HG02973 (cell line): ENCODE data around the gene GSE1.

Experiments
- ATAC-seq: cut with Tn5 transposase; IDR thresholded peaks from one replicate; pipeline ENCODE4 v1.9.1; 2021; ENCODE audit warnings: moderate library complexity; ENCODE audit not compliant: unreplicated experiment

The GSE1 gene

DNA sequence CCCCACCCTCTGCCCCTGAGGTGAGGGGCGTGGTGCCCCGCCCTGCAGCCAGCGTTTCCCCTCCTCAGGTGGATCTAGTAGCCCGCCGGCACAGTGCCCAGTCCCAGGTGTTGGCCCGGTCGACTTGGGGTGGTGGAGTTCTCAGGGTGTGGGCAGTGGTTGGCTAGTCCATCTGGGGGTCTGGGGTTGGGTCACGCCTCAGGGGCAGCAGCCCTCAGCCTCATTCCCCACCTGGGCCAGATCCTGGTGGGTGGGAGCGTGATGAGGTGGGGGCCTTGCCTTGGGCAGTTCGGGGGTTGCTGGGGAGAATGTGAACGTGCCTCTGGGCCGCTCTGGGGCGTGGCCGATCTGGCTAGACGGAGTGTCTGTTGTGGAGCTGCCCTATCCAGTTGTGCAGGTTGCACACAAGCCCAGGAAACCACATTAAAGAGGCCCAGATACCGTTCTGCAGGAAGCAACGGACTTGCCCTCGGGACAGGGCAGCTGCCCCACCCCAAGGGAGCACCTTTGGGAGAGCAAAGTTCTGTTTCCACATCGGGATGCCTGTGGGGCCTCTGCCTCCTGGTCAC, 32.0 kb downstream of the GSE1 start:
- ATAC-seq: no peak

DNA sequence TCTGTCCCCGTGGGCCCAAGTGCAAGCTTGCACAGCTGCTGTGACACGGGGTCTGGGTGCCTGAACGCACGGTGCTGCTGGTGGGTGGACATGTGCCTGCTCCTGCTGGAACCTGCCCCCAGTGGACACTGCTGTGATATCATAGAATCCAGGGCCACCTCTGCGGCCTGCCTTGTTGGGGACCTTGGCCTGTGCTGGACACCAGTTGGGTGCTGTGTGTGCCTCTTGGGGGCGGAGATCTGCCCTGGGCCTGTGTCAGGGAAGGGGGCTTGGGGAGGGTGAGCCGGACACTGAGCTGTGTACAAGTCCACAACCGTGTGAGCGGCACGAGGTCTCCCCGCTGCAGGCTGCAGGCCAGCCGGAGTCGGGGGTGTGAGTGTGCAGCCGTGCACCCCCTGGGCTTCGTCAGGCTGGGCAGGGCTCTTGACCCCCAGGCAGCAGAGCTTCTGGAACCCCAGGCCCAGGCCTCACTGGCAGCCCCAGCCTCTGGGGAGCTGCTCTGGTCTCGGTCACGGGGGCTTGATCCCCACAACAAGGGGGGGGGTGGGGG, 33.3 kb downstream of the GSE1 start:
- ATAC-seq: no peak

DNA sequence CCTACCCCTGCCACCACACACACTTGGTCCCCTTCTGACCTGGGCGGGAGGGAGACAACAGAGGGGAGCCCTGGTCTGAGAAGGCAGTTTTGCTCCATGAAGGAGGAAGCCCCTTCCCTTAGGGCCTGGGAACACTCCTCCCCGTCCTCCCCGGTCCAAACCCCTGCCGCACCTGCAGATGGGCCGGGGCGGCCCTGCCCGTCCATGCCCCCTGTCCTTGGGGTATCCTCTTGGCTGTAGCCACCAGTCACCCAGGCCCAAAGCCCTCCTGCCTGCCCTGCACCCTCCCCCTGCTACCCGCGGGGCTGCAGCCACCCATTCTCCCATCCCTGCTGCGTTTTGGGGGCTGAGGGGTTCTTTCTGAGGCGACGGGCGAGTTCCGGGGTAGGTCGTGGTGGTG, 33.9 kb downstream of the GSE1 start:
- ATAC-seq: no peak

DNA sequence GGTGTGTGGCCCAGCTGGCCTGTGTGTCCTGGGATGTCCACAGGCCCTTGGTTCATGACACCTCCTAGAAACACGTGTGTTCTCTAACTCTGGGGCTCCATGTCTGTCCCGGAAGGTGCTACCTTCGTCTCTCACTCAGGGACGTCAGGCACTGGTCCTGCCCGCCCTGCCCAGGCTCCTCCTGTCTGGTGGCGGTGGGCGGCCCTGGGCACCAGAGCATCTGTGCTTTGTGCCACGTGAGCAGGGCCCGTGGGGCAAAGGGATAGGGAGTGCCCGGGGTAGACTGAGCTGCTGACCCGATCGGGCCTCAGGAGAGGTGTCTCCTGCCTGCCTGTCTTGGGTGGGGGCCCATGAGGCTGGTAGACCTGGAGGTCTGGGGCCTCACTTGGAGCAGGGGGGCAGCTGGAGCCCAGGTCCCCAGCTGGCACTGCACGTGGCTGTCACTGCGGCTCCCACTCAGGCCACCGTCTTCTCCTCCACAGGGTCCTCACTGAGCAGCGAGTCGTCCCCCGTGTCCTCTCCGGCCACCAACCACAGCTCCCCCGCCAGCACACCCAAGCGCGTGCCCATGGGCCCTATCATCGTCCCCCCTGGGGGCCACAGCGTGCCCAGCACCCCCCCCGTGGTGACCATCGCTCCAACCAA, 35.1 kb downstream of the GSE1 start:
- no peak for ATAC-seq

GRCh38 chr16:85648805-85649204, 35.7 kb downstream of the GSE1 start:
- ATAC-seq: no peak

- no peak for ATAC-seq
These were observed 36.5 kb downstream of the GSE1 start for GRCh38 chr16:85649411-85650134.

DNA sequence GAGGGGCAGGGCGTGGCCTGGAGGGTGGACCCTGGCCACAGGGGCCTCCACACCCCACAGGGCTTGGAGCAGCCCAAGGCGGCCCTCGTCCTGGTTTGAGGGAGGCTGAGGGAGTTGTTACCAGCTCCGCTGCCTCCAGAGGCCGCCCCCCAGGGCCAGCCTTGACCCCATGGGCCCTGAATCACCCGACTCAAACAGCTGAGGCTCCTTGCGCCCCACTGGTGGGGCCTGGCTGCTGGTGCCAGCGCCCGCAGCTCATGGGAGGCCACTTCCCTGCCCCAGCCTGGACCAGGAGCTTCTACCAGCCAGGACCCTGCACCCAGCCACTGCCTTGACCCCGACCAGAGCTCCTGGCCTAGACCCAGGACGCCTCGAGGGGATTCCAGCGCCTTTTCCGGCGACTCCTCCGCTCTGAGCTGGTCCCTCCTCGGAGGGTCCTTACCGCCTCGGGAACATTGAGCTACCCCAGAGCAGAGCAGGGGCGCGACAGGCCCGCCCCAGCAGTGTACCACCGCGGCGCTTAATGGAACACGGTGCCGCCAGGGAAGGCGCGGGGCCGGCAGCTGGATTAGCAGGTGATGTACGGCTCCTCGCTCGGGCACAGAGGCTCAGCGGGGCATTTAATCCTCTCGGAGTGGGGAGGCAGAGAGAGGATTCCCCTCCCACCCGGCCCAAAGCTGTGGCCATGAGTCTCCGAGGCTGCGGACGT, 37.2 kb downstream of the GSE1 start:
- no peak for ATAC-seq

- no peak for ATAC-seq
These were observed 37.9 kb downstream of the GSE1 start for GRCh38 chr16:85650844-85651628.

- no peak for ATAC-seq
These were observed 38.7 kb downstream of the GSE1 start for GRCh38 chr16:85651629-85652430.

GRCh38 chr16:85652431-85653221, 39.5 kb downstream of the GSE1 start:
- no peak for ATAC-seq

GRCh38 chr16:85653290-85653891, 40.3 kb downstream of the GSE1 start:
- no peak for ATAC-seq

- ATAC-seq: no peak
These were observed 41.4 kb downstream of the GSE1 start for GRCh38 chr16:85654251-85655095.

GRCh38 chr16:85655216-85656129, 42.4 kb downstream of the GSE1 start:
- ATAC-seq: no peak

- no peak for ATAC-seq
These were observed 43.5 kb downstream of the GSE1 start for GRCh38 chr16:85656351-85657266.

GRCh38 chr16:85657267-85657650, 44.1 kb downstream of the GSE1 start:
- ATAC-seq: no peak

DNA sequence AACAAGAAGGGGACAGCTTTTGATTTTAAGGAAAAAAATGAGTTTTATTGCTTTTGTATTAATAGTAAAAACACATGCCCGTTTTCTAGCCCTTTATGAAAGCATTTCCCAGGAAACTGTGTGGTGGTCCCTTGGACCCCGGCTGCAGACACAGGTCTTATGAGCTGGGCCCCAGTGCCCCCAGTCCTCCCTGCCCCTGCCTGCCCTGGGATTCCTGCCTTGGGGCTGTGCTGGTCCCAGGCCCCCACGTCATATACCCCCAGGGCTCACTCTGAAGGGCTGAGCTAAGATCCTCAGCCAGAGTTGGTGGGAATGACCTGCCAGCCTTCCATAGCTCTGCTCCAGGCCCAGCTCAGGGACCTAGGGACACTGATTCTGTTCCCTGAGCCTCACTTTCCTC, 44.9 kb downstream of the GSE1 start:
- no peak for ATAC-seq
